ENCODE measurements around the gene MEGF6. TPM values are rescaled to one million over a fixed set of nuclear protein-coding genes. Genes with fewer than 3 reads are reported as not detected.
A peak's percentile ranks its signal among the peaks of the same experiment; 100 is the strongest.

MEGF6 gene
- total and polyA plus RNA-seq, 9 of the 15 experiments (the other 6 are each of a cell fraction or from before 2014, with no cell fraction given): 0.03 to 1.7 (median 0.24) TPM; not detected in 3

- no peak overlapping the region for H2AFZ ChIP-seq (ENCODE audit: low read depth, low read length)
- no peaks in the 10 kb centered on the region for H3K9me1 ChIP-seq (ENCODE audit: control insufficient read depth, insufficient read depth, low read length)
- ATAC-seq: no peak
- peak; percentile 6 to 32; a peak in 1 of 4 replicates for TF ChIP-seq UBTF (IDR thresholded peaks at IDR 0.05; ENCODE audit: borderline replicate concordance in 1 of 2, low read depth in 2 of 2, low read length in 2 of 2)
- TF ChIP-seq EP300 (IDR thresholded peaks at IDR 0.05; ENCODE audit: low read length): no peak
- no peak for DNase-seq (ENCODE audit: extremely low read depth in 1 of 4, low spot score in 3 of 4)
- H4K20me1 ChIP-seq (replicated peaks; ENCODE audit: control insufficient read depth, insufficient read depth, low read length): peaks cover 51% of the 10 kb centered on the region
- CTCF ChIA-PET (ENCODE audit: low intra/inter-chr PET ratio): interaction anchor here (1.1 kb wide), 1 partner anchor 26 kb away, joined by 4 read pairs; no protein-coding TSS in a partner anchor
- H3K9me3 ChIP-seq (replicated peaks; ENCODE audit: control insufficient read depth, insufficient read depth, low read depth, low read length): no peaks in the 10 kb centered on the region
- in situ Hi-C loops (cut with MboI) (no loop called here), intact Hi-C loops (cut with micrococcal nuclease) (no loop called here)
- BruUV-seq (replicated peaks): no TSS peak
- no peaks in the 10 kb centered on the region for H3K79me2 ChIP-seq (ENCODE audit: control insufficient read depth, insufficient read depth, low read length)
- FAIRE-seq: no peak
- no peaks in the 10 kb centered on the region for H3K36me3 ChIP-seq (ENCODE audit: control insufficient read depth, insufficient read depth, low read length)
- peaks cover 46 to 76% of the 10 kb centered on the region in 2 experiments; a peak in 4 of 5 replicates for H3K27me3 ChIP-seq (ENCODE audit: control insufficient read depth in 2 of 2, insufficient read depth in 2 of 2, low read length in 2 of 2)
- peak overlapping the region in 1 of 2 experiments; percentile 26; a peak in 1 of 4 replicates for H3K9ac ChIP-seq (ENCODE audit: insufficient read depth in 1 of 2, low read depth in 2 of 2, low read length in 2 of 2)
- H3K4me3 ChIP-seq: no peak overlapping the region
- WGBS (ENCODE audit: insufficient coverage, low coverage, missing lambda C conversion rate): 8% methylated on average over 18 of the region's 18 CpGs
- H3K4me2 ChIP-seq (ENCODE audit: insufficient read depth, low read length): no peak overlapping the region
- H3K4me1 ChIP-seq (replicated peaks in 1 of 2; ENCODE audit: control insufficient read depth in 2 of 2, insufficient read depth in 2 of 2, low read length in 2 of 2): peaks cover 0 to 43% of the 10 kb centered on the region in 2 experiments; a peak in 3 of 5 replicates
- POLR2A ChIA-PET: interaction anchor here (0.7 to 1.6 kb wide), 2 partner anchors 10 to 263 kb away, joined by 3 to 4 read pairs; no protein-coding TSS in a partner anchor
- no peak overlapping the region for H3K27ac ChIP-seq (ENCODE audit: extremely low read depth, low read depth, low read length)
These were observed 153.1 kb downstream of the MEGF6 start for GRCh38 chr1:3457910-3458883.

Data from K562 (cell line).